Measurements from ENCODE around the gene PRDM8.

GRCh38 chr4:80228460-80228859, 31.2 kb downstream of the PRDM8 start:
- no peak for TF ChIP-seq CTCF (IDR thresholded peaks at IDR 0.05)
- no peak for TF ChIP-seq POLR2A (IDR thresholded peaks at IDR 0.05)

All from sigmoid colon (tissue), 3 donors.